Measurements from ENCODE around the gene ARFGAP1. TPM values are rescaled to one million over a fixed set of nuclear protein-coding genes. Genes with fewer than 3 reads are reported as not detected.

Gene ARFGAP1
- total and polyA plus RNA-seq, 2 of the 4 experiments (the other 2 are of a cell fraction) = 59.1 to 194 TPM

GRCh38 chr20:63276956-63277355 lies 4.3 kb downstream of the ARFGAP1 start:
- H3K9me3 ChIP-seq (ENCODE audit: control insufficient read depth, insufficient read depth, low read length) = no peaks in the 10 kb centered on the region
- H3K56ac ChIP-seq (ENCODE audit: extremely low read depth, insufficient read depth, low read length) = no peak overlapping the region
- H2AK9ac ChIP-seq (replicated peaks; ENCODE audit: low read depth, low read length, poor library complexity) = no peak overlapping the region
- peaks cover 12% of the 10 kb centered on the region for H3K4me1 ChIP-seq (ENCODE audit: control insufficient read depth, insufficient read depth, low read length)
- H4K20me1 ChIP-seq (ENCODE audit: insufficient read depth, low read length) = peaks cover 74% of the 10 kb centered on the region
- ChIA-PET POLR2A (ENCODE audit: unreplicated experiment) (no interaction called here), CTCF (interaction anchor here (1.2 kb wide), 1 partner anchor 53 kb away, joined by 3 read pairs; no protein-coding TSS in a partner anchor)
- H3K18ac ChIP-seq (ENCODE audit: low read depth, low read length) = no peak overlapping the region
- H3K14ac ChIP-seq (replicated peaks; ENCODE audit: low read depth, low read length) = no peak overlapping the region
- no peak overlapping the region for H3K9ac ChIP-seq (ENCODE audit: low read depth, low read length)
- H3K27me3 ChIP-seq (ENCODE audit: control insufficient read depth, insufficient read depth, low read length) = no peaks in the 10 kb centered on the region
- H2BK5ac ChIP-seq (ENCODE audit: low read depth, low read length, poor library complexity, severe bottlenecking) = no peak overlapping the region
- no peak for DNase-seq
- no peak overlapping the region for H2AK5ac ChIP-seq (ENCODE audit: low read depth, low read length)
- no peak overlapping the region for H3K27ac ChIP-seq (ENCODE audit: insufficient read depth, low read length)
- BruUV-seq (replicated peaks) = no TSS peak
- in situ Hi-C loops (cut with MboI; ENCODE audit: low sequenced_read_pairs) = no loop called here
- H3K9me1 ChIP-seq (ENCODE audit: insufficient read depth, low read length) = peaks cover 6% of the 10 kb centered on the region; the same call in 1 of the 2 replicates
- no peak overlapping the region for H3K4me3 ChIP-seq (ENCODE audit: insufficient read depth, low read depth, low read length)
- no peak for TF ChIP-seq MAFK (IDR thresholded peaks at IDR 0.05; ENCODE audit: low read depth, low read length)
- TF ChIP-seq CHD1 (IDR thresholded peaks at IDR 0.05; ENCODE audit: low read depth, low read length) = no peak
- TF ChIP-seq RAD21 (IDR thresholded peaks at IDR 0.05; ENCODE audit: low read length) = no peak
- no peak for TF ChIP-seq ELK1 (IDR thresholded peaks at IDR 0.05; ENCODE audit: borderline replicate concordance, low read depth, low read length)
- no peak for TF ChIP-seq NFE2L2 (IDR thresholded peaks at IDR 0.05; ENCODE audit: low read depth, low read length)
- TF ChIP-seq POLR2A (IDR thresholded peaks at IDR 0.05; ENCODE audit: low read depth, low read length) = no peak
- TF ChIP-seq BHLHE40 (IDR thresholded peaks at IDR 0.05; ENCODE audit: low read depth, low read length) = no peak
- no peak for TF ChIP-seq RFX5 (IDR thresholded peaks at IDR 0.05; ENCODE audit: low read depth, low read length)
- TF ChIP-seq CTCF (conservative IDR thresholded peaks at IDR 0.05; ENCODE audit: low read depth, low read length) = no peak
- no peak for TF ChIP-seq FOS (IDR thresholded peaks at IDR 0.05; ENCODE audit: low read depth, low read length)
- no peak for TF ChIP-seq SMC3 (IDR thresholded peaks at IDR 0.05; ENCODE audit: low read depth, low read length)
- H3K79me1 ChIP-seq (ENCODE audit: low read depth in 1 of 2, low read length in 2 of 2) = peaks cover 18 to 60% of the 10 kb centered on the region in 2 experiments
- ATAC-seq (ENCODE audit: low read depth) = no peak
- H4K8ac ChIP-seq (ENCODE audit: low read depth in 2 of 2, low read length in 2 of 2) = no peak overlapping the region
- H3K4me2 ChIP-seq (ENCODE audit: low read depth, low read length) = no peak overlapping the region
- no peak overlapping the region for H2AFZ ChIP-seq (replicated peaks; ENCODE audit: low read length, poor library complexity)
- H3K23ac ChIP-seq (ENCODE audit: low read depth, low read length) = no peak overlapping the region
- intact Hi-C loops (cut with micrococcal nuclease) = no loop called here
- no peak overlapping the region for H4K91ac ChIP-seq (ENCODE audit: insufficient read depth, low read depth, low read length)
- WGBS, 2 experiments (ENCODE audit: extremely low coverage in 2 of 2, insufficient read length in 1 of 2) = 93% methylated on average over 17 of the region's 20 CpGs; no CpG with 5 or more reads in 1 of the 2 experiments
- dilution Hi-C loops (cut with HindIII; ENCODE audit: low sequenced_read_pairs, unreplicated experiment) = no loop called here
- H3K4ac ChIP-seq (ENCODE audit: low read depth, low read length) = no peak overlapping the region
- H3K36me3 ChIP-seq (ENCODE audit: control insufficient read depth, insufficient read depth, low read length) = peaks cover 57% of the 10 kb centered on the region
- H2BK120ac ChIP-seq (ENCODE audit: low read depth, low read length) = no peak overlapping the region
- H2BK15ac ChIP-seq (ENCODE audit: low read depth, low read length) = no peak overlapping the region
- no peak overlapping the region for H4K5ac ChIP-seq (ENCODE audit: low read depth, low read length)
- H2BK20ac ChIP-seq (ENCODE audit: low read depth, low read length) = no peak overlapping the region
